IMR-90 (cell line): Measurements from ENCODE around the gene LTO1. TPM values are rescaled to one million over a fixed set of nuclear protein-coding genes. Genes with fewer than 3 reads are reported as not detected.

ENCODE experiments used
- ATAC-seq: fragments of 200-7000 bp; cut with Tn5 transposase; 2 replicates; pipeline ENCODE4 v1.9.1; 2020; ENCODE audit warnings: low read depth, mild to moderate bottlenecking, moderate library complexity
- BruUV-seq: library from RNA; stranded (reverse); fragments of 400-500 nt; replicated peaks from 2 replicates; lab custom pipeline; 2021; lab: Mats Ljungman, UMichigan
- CTCF ChIA-PET: fragments of 300-600 bp; formaldehyde crosslinking; extraction: SDS; loops from one replicate; lab custom pipeline; 2021; ENCODE audit warnings: antibody characterized with exemption; lab: Yijun Ruan, JAX
- POLR2A ChIA-PET: fragments of 300-600 bp; sonication (Branson Sonifier 250); formaldehyde crosslinking; loops from one replicate; lab custom pipeline; 2022; ENCODE audit warnings: antibody characterized with exemption; ENCODE audit not compliant: unreplicated experiment; lab: Charles Lee
- DNase-seq: peaks from one replicate; pipeline ENCODE4 v3.0.0; 2013
- H2AFZ ChIP-seq: replicated peaks from 2 replicates; pipeline ENCODE3; 2013; ENCODE audit warnings: low read length, mild to moderate bottlenecking; ENCODE audit not compliant: poor library complexity
- H2AK5ac ChIP-seq: 2 replicates; pipeline ENCODE4 v1.6.1; 2013; ENCODE audit warnings: low read depth, low read length, inconsistent platforms
- H2AK9ac ChIP-seq: replicated peaks from 2 replicates; pipeline ENCODE3; 2013; ENCODE audit warnings: mild to moderate bottlenecking, low read depth, low read length, moderate library complexity; ENCODE audit not compliant: poor library complexity
- H2BK120ac ChIP-seq: 2 replicates; pipeline ENCODE4 v1.6.1; 2013; ENCODE audit warnings: low read depth, low read length, inconsistent platforms
- H2BK15ac ChIP-seq: 3 replicates; pipeline ENCODE4 v1.6.1; 2013; ENCODE audit warnings: low read depth, low read length, inconsistent platforms
- H2BK20ac ChIP-seq: 2 replicates; pipeline ENCODE4 v1.6.1; 2013; ENCODE audit warnings: low read depth, mild to moderate bottlenecking, inconsistent platforms, low read length, moderate library complexity
- H2BK5ac ChIP-seq: 2 replicates; pipeline ENCODE4 v1.6.1; 2013; ENCODE audit warnings: mild to moderate bottlenecking, low read depth, low read length, inconsistent platforms; ENCODE audit not compliant: poor library complexity, severe bottlenecking
- H3K14ac ChIP-seq: replicated peaks from 2 replicates; pipeline ENCODE4 v1.6.1; 2013; ENCODE audit warnings: low read depth, low read length, inconsistent platforms
- H3K18ac ChIP-seq: 2 replicates; pipeline ENCODE4 v1.6.1; 2013; ENCODE audit warnings: low read depth, low read length, control low read depth
- H3K23ac ChIP-seq: 2 replicates; pipeline ENCODE4 v1.6.1; 2013; ENCODE audit warnings: low read depth, low read length, inconsistent platforms
- H3K27ac ChIP-seq: 2 replicates; pipeline ENCODE4 v1.5.1; 2013; ENCODE audit warnings: mild to moderate bottlenecking, control low read depth, low read length; ENCODE audit not compliant: insufficient read depth
- H3K27me3 ChIP-seq: 2 replicates; pipeline ENCODE4 v1.6.1; 2013; ENCODE audit warnings: low read length; ENCODE audit not compliant: control insufficient read depth, insufficient read depth
- H3K36me3 ChIP-seq: 2 replicates; pipeline ENCODE4 v1.6.1; 2013; ENCODE audit warnings: low read length, mixed read lengths; ENCODE audit not compliant: control insufficient read depth, insufficient read depth
- H3K4ac ChIP-seq: 2 replicates; pipeline ENCODE4 v1.6.1; 2013; ENCODE audit warnings: low read depth, low read length, inconsistent platforms
- H3K4me1 ChIP-seq: 2 replicates; pipeline ENCODE4 v1.6.1; 2013; ENCODE audit warnings: low read length, mixed read lengths; ENCODE audit not compliant: control insufficient read depth, insufficient read depth
- H3K4me2 ChIP-seq: 2 replicates; pipeline ENCODE4 v1.6.1; 2013; ENCODE audit warnings: low read depth, mild to moderate bottlenecking, control low read depth, low read length, moderate library complexity
- H3K4me3 ChIP-seq: 2 replicates; pipeline ENCODE4 v1.5.1; 2013; ENCODE audit warnings: low read depth, mild to moderate bottlenecking, control low read depth, low read length, moderate library complexity; ENCODE audit not compliant: insufficient read depth
- H3K56ac ChIP-seq: 2 replicates; pipeline ENCODE4 v1.6.1; 2013; ENCODE audit warnings: low read length, inconsistent platforms; ENCODE audit not compliant: insufficient read depth; ENCODE audit errors: extremely low read depth
- H3K79me1 ChIP-seq, 2 experiments: 2 replicates each; pipeline ENCODE4 v1.6.1; 2013; ENCODE audit warnings: low read length in 2 of 2, inconsistent platforms in 1 of 2, low read depth in 1 of 2
- H3K9ac ChIP-seq: 2 replicates; pipeline ENCODE4 v1.6.1; 2013; ENCODE audit warnings: low read depth, low read length, control low read depth
- H3K9me1 ChIP-seq: 2 replicates; pipeline ENCODE4 v1.6.1; 2013; ENCODE audit warnings: low read length, inconsistent platforms; ENCODE audit not compliant: insufficient read depth
- H3K9me3 ChIP-seq: 2 replicates; pipeline ENCODE4 v1.6.1; 2013; ENCODE audit warnings: low read length; ENCODE audit not compliant: control insufficient read depth, insufficient read depth
- H4K20me1 ChIP-seq: 2 replicates; pipeline ENCODE4 v1.6.1; 2013; ENCODE audit warnings: low read length, inconsistent platforms; ENCODE audit not compliant: insufficient read depth
- H4K5ac ChIP-seq: 2 replicates; pipeline ENCODE4 v1.6.1; 2013; ENCODE audit warnings: mild to moderate bottlenecking, low read depth, low read length, control low read depth
- H4K8ac ChIP-seq, 2 experiments: 2 replicates each; pipeline ENCODE4 v1.6.1; 2013; ENCODE audit warnings: low read depth in 2 of 2, low read length in 2 of 2, control low read depth in 1 of 2, inconsistent platforms in 1 of 2
- H4K91ac ChIP-seq: 2 replicates; pipeline ENCODE4 v1.6.1; 2013; ENCODE audit warnings: low read depth, low read length, inconsistent platforms; ENCODE audit not compliant: insufficient read depth
- BHLHE40 ChIP-seq: fragments of 150-350 bp; IDR thresholded peaks from 2 replicates; pipeline ENCODE4 v1.6.1; 2016; ENCODE audit warnings: mild to moderate bottlenecking, low read depth, low read length
- CEBPB ChIP-seq: IDR thresholded peaks from 2 replicates; pipeline ENCODE4 v1.6.1; 2012; ENCODE audit warnings: low read depth, low read length, improper control_type of control experiment
- CHD1 ChIP-seq: IDR thresholded peaks from 2 replicates; pipeline ENCODE4 v1.6.1; 2012; ENCODE audit warnings: low read depth, low read length, improper control_type of control experiment
- CTCF ChIP-seq: conservative IDR thresholded peaks from 2 replicates; pipeline ENCODE4 v1.5.1; 2012; ENCODE audit warnings: mild to moderate bottlenecking, low read depth, low read length, improper control_type of control experiment
- ELK1 ChIP-seq: fragments of 150-350 bp; IDR thresholded peaks from 2 replicates; pipeline ENCODE4 v1.6.1; 2016; ENCODE audit warnings: low read depth, mild to moderate bottlenecking, low read length, moderate library complexity, borderline replicate concordance
- FOS ChIP-seq: fragments of 150-350 bp; IDR thresholded peaks from 2 replicates; pipeline ENCODE4 v1.6.1; 2016; ENCODE audit warnings: low read depth, low read length
- MAFK ChIP-seq: IDR thresholded peaks from 2 replicates; pipeline ENCODE4 v1.6.1; 2012; ENCODE audit warnings: low read depth, low read length, improper control_type of control experiment
- MAZ ChIP-seq: IDR thresholded peaks from 2 replicates; pipeline ENCODE4 v1.6.1; 2012; ENCODE audit warnings: low read depth, mild to moderate bottlenecking, low read length, improper control_type of control experiment, moderate library complexity, borderline replicate concordance
- MXI1 ChIP-seq: IDR thresholded peaks from 2 replicates; pipeline ENCODE4 v1.6.1; 2012; ENCODE audit warnings: low read depth, mild to moderate bottlenecking, low read length, moderate library complexity, borderline replicate concordance
- NFE2L2 ChIP-seq: fragments of 150-350 bp; IDR thresholded peaks from 2 replicates; pipeline ENCODE4 v1.6.1; 2016; ENCODE audit warnings: low read depth, mild to moderate bottlenecking, low read length
- POLR2A ChIP-seq: IDR thresholded peaks from 2 replicates; pipeline ENCODE4 v1.6.1; 2012; ENCODE audit warnings: mild to moderate bottlenecking, low read depth, low read length
- RAD21 ChIP-seq: IDR thresholded peaks from 2 replicates; pipeline ENCODE4 v1.6.1; 2012; ENCODE audit warnings: low read length, improper control_type of control experiment
- RCOR1 ChIP-seq: IDR thresholded peaks from 2 replicates; pipeline ENCODE4 v1.6.1; 2012; ENCODE audit warnings: mild to moderate bottlenecking, low read length, improper control_type of control experiment; ENCODE audit not compliant: insufficient replicate concordance
- RFX5 ChIP-seq: IDR thresholded peaks from 2 replicates; pipeline ENCODE4 v1.8.0; 2012; ENCODE audit warnings: low read depth, mild to moderate bottlenecking, low read length, moderate library complexity
- SMC3 ChIP-seq: fragments of 150-350 bp; IDR thresholded peaks from 2 replicates; pipeline ENCODE4 v1.6.1; 2016; ENCODE audit warnings: low read depth, mild to moderate bottlenecking, antibody characterized with exemption, low read length, moderate library complexity
- USF2 ChIP-seq: fragments of 150-350 bp; IDR thresholded peaks from 2 replicates; pipeline ENCODE4 v1.6.1; 2017; ENCODE audit warnings: mild to moderate bottlenecking, antibody characterized with exemption, low read length, low read depth
- WGBS, 2 experiments: methylation state at CpG; one replicate each; pipeline versions ENCODE4 v1.1.5 to v1.1.7; 2013; ENCODE audit warnings: missing lambda C conversion rate in 2 of 2; ENCODE audit not compliant: insufficient read length in 1 of 2; ENCODE audit errors: extremely low coverage in 2 of 2; 5-methylcytosine and 5-hydroxymethylcytosine counted together
- dilution Hi-C: fragments of 300-500 bp; cut with HindIII; formaldehyde crosslinking; loops from one replicate; pipeline ENCODE4 v1.14.3; 2018; ENCODE audit warnings: low sequenced_read_pairs; ENCODE audit not compliant: unreplicated experiment
- in situ Hi-C: fragments of 300-500 bp; cut with MboI; formaldehyde crosslinking; loops from 3 replicates; pipeline ENCODE4 v1.14.3; 2019; ENCODE audit warnings: low sequenced_read_pairs, inconsistent platforms, mixed read lengths
- intact Hi-C: fragments of 100-400 bp; cut with micrococcal nuclease; formaldehyde crosslinking; loops from 2 replicates; pipeline ENCODE4 v1.10.0; 2022
- polyA plus RNA-seq, 3 experiments: library from polyadenylated mRNA; depleted of rRNA; stranded (reverse); fragments of >200 nt; gene quantifications; 2 replicates each; pipeline ENCODE4 v1.2.3, GENCODE V29; 2012; ENCODE audit warnings: low replicate concordance in 1 of 3
- total RNA-seq: library from RNA; depleted of rRNA; stranded (reverse); fragments of >200 nt; gene quantifications from 2 replicates; pipeline ENCODE4 v1.2.3, GENCODE V29; 2012

Gene LTO1
- total and polyA plus RNA-seq, 2 of the 4 experiments (the other 2 are of a cell fraction): 8.2 to 23.5 TPM

- intact Hi-C loops: no loop called here
Measured at GRCh38 chr11:69664103-69664775, 10.9 kb downstream of the LTO1 start.

More at GRCh38 chr11:69664103-69664775, 10.9 kb downstream of the LTO1 start:
- POLR2A ChIA-PET: no interaction called here
- H3K4me1 ChIP-seq: peaks cover 2% of the 10 kb centered on the region; the same call in 1 of the 2 replicates
- no peak overlapping the region for H3K14ac ChIP-seq
- peaks cover 15 to 39% of the 10 kb centered on the region in 2 experiments for H3K79me1 ChIP-seq
- ATAC-seq: no peak
- H3K27me3 ChIP-seq: no peaks in the 10 kb centered on the region
- peak overlapping the region; percentile 24 for H2AK9ac ChIP-seq
- dilution Hi-C loops (no loop called here), in situ Hi-C loops (loop anchor here (25.0 kb wide), 2 partner anchors 727 to 1052 kb away; no protein-coding TSS in a partner anchor)
- H2AFZ ChIP-seq: peak overlapping the region; percentile 28
- H2BK15ac ChIP-seq: no peak overlapping the region
- H4K91ac ChIP-seq: no peak overlapping the region
- no peak overlapping the region for H3K9ac ChIP-seq
- H4K8ac ChIP-seq: no peak overlapping the region
- H3K9me1 ChIP-seq: no peaks in the 10 kb centered on the region
- no peak overlapping the region for H3K4ac ChIP-seq
- 99% methylated on average over 12 of the region's 17 CpGs; no CpG with 5 or more reads in 1 of the 2 experiments for WGBS, 2 experiments
- no peak overlapping the region for H2BK20ac ChIP-seq
- peaks cover 34% of the 10 kb centered on the region for H3K36me3 ChIP-seq
- no peaks in the 10 kb centered on the region for H3K9me3 ChIP-seq
- H3K23ac ChIP-seq: no peak overlapping the region
- no peak overlapping the region for H3K4me3 ChIP-seq
- no TSS peak for BruUV-seq
- CTCF ChIA-PET: no interaction called here
- H4K20me1 ChIP-seq: peaks cover 4% of the 10 kb centered on the region; the same call in 1 of the 2 replicates
- no peak for TF ChIP-seq RFX5
- no peak for TF ChIP-seq RCOR1
- no peak for TF ChIP-seq BHLHE40
- TF ChIP-seq ELK1: no peak
- no peak for TF ChIP-seq NFE2L2
- TF ChIP-seq FOS: no peak
- TF ChIP-seq CEBPB: no peak
- no peak for TF ChIP-seq MXI1
- no peak for TF ChIP-seq USF2
- TF ChIP-seq RAD21: no peak
- no peak for TF ChIP-seq CTCF
- no peak for TF ChIP-seq CHD1
- no peak for TF ChIP-seq SMC3
- TF ChIP-seq MAFK: no peak
- TF ChIP-seq MAZ: no peak
- no peak for TF ChIP-seq POLR2A
- H3K56ac ChIP-seq: no peak overlapping the region
- H2AK5ac ChIP-seq: no peak overlapping the region
- no peak overlapping the region for H2BK5ac ChIP-seq
- no peak overlapping the region for H3K27ac ChIP-seq
- no peak overlapping the region for H3K4me2 ChIP-seq
- H4K5ac ChIP-seq: no peak overlapping the region
- H2BK120ac ChIP-seq: no peak overlapping the region
- DNase-seq: no peak
- H3K18ac ChIP-seq: no peak overlapping the region
